ENCODE results near the gene ATP10D.

GRCh38 chr4:47493238-47494123 is 8.4 kb downstream of the ATP10D start:
- TF ChIP-seq ARNTL (CRISPR knock-in tag; IDR thresholded peaks at IDR 0.05; ENCODE audit: borderline replicate concordance, low read depth): no peak
- no peak for TF ChIP-seq ZFP3 (CRISPR knock-in tag; IDR thresholded peaks at IDR 0.05)
- TF ChIP-seq PATZ1 (CRISPR knock-in tag; IDR thresholded peaks at IDR 0.05; ENCODE audit: borderline replicate concordance): no peak
- no peak for TF ChIP-seq ZNF70 (CRISPR knock-in tag; IDR thresholded peaks at IDR 0.05)
- TF ChIP-seq BACH2 (CRISPR knock-in tag; IDR thresholded peaks at IDR 0.05; ENCODE audit: borderline replicate concordance): no peak
- TF ChIP-seq GLIS3 (CRISPR knock-in tag; IDR thresholded peaks at IDR 0.05): no peak
- no peak for TF ChIP-seq CSRNP3 (CRISPR knock-in tag; IDR thresholded peaks at IDR 0.05)

Measured in SK-N-SH treated with all-trans-retinoic acid at 6 μM for 48 hours (cell line).